IPS DF 6.9 (cell line): Measurements from ENCODE around the gene BARD1.
"Not testable (repeated sequence)": the region's sequence is repeated elsewhere in the genome, so short reads cannot be mapped to it uniquely, and the experiment has no call there.

Experiments used
- DNase-seq: peaks from one replicate; pipeline ENCODE4 v3.0.0-alpha.2; 2013; ENCODE audit warnings: low read depth, low spot score
- H3K27ac ChIP-seq: one replicate; pipeline ENCODE4 v1.5.1; 2013; ENCODE audit warnings: low read length, control low read depth
- H3K27me3 ChIP-seq: 2 replicates; pipeline ENCODE4 v1.6.1; 2013; ENCODE audit warnings: mild to moderate bottlenecking, low read length; ENCODE audit not compliant: control insufficient read depth, insufficient read depth
- H3K36me3 ChIP-seq: 2 replicates; pipeline ENCODE4 v1.6.1; 2013; ENCODE audit warnings: low read length; ENCODE audit not compliant: control insufficient read depth, insufficient read depth
- H3K4me1 ChIP-seq: 2 replicates; pipeline ENCODE4 v1.6.1; 2013; ENCODE audit warnings: low read length; ENCODE audit not compliant: control insufficient read depth, insufficient read depth
- H3K4me3 ChIP-seq: 2 replicates; pipeline ENCODE4 v1.5.1; 2013; ENCODE audit warnings: mild to moderate bottlenecking, low read length
- H3K9me3 ChIP-seq: 2 replicates; pipeline ENCODE4 v1.6.1; 2013; ENCODE audit warnings: low read length, inconsistent platforms; ENCODE audit not compliant: control insufficient read depth, insufficient read depth
- WGBS: extraction: QIAGEN DNeasy Blood & Tissue Kit; methylation state at CpG from one replicate; pipeline ENCODE4 v1.1.7; 2013; ENCODE audit warnings: mixed read lengths, missing lambda C conversion rate; ENCODE audit not compliant: insufficient read length, insufficient coverage; 5-methylcytosine and 5-hydroxymethylcytosine counted together

BARD1 gene

GRCh38 chr2:214809751-214810564 lies 475 bp upstream of the BARD1 start:
- DNase-seq = peak; percentile 92
- Histone ChIP-seq H3K4me3 (peak overlapping the region; percentile 96; the same call in 1 of the 2 replicates), H3K4me1 (peaks cover 5% of the 10 kb centered on the region; the same call in 1 of the 2 replicates), H3K9me3 (no peaks in the 10 kb centered on the region), H3K27ac (no peak overlapping the region), H3K27me3 (no peaks in the 10 kb centered on the region), H3K36me3 (no peaks in the 10 kb centered on the region)
- WGBS = no CpG with 5 or more reads among the region's 63 CpGs

DNA sequence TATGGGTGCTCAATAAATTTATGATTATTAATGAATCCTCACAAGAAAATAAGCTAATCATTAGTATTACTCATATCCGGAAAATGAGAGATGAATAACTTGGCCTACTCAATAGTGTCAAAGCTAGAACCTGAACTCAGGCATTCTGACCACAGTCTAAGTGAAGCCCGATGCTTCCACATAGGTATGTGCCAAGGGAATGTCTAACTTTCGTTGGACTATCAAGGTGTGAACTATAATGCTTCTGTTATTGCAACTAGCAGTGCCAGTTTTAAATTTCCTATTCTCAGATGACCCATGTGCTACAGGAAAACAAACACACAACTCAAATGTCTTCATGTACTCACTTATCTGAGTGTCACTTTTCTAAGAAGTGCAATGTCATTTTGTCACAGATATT lies 1.8 kb downstream of the BARD1 start:
- DNase-seq = no peak
- no CpG with 5 or more reads among the region's 3 CpGs for WGBS
- H3K27me3 ChIP-seq = no peaks in the 10 kb centered on the region
- no peaks in the 10 kb centered on the region for H3K9me3 ChIP-seq
- H3K27ac ChIP-seq = no peak overlapping the region
- no peaks in the 10 kb centered on the region for H3K36me3 ChIP-seq
- H3K4me3 ChIP-seq = peak overlapping the region; percentile 29; the same call in 1 of the 2 replicates
- H3K4me1 ChIP-seq = peaks cover 2% of the 10 kb centered on the region; the same call in 1 of the 2 replicates

DNA sequence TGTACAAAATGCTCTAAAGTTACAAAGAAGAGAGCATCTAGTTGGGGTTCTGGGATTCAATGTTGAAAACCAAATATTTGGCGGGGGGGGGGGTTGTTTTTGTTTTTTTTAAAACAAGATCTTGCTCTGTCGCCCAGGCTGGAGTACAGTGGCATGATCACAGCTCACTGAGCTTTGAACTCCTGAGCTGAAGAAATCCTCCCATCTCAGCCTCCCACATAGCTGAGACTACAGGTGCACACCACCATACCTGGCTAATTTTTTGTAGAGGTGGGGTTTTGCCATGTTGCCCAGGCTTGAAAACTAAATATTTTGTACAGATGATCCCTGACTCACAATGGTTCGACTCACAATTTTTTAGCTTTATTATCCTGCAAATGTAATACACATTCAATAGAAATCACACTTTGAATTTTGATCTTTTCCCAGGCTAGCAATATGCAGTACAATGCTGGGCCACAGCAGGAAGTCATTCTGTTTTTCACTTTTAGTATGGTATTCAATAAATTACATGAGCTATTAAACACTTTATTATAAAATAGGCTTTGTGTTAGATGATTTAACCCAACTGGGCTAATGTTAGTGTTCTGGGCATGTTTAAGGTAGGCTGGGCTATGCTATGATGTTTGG lies 7.6 kb downstream of the BARD1 start:
- WGBS = no CpG with 5 or more reads among the region's 3 CpGs
- no peaks in the 10 kb centered on the region for H3K36me3 ChIP-seq

GRCh38 chr2:214801068-214801467 lies 8.4 kb downstream of the BARD1 start:
- Histone ChIP-seq H3K36me3 (no peaks in the 10 kb centered on the region), H3K4me1 (peaks cover 1% of the 10 kb centered on the region; the same call in 1 of the 2 replicates), H3K4me3 (no peak overlapping the region), H3K9me3 (no peaks in the 10 kb centered on the region), H3K27ac (no peak overlapping the region), H3K27me3 (no peaks in the 10 kb centered on the region)
- WGBS = no CpG with 5 or more reads among the region's 2 CpGs
- no peak for DNase-seq

More for the DNA sequence above, 7.6 kb downstream of the BARD1 start:
- Histone ChIP-seq H3K27ac (no peak overlapping the region), H3K4me1 (peaks cover 2% of the 10 kb centered on the region; the same call in 1 of the 2 replicates), H3K9me3 (no peaks in the 10 kb centered on the region), H3K4me3 (no peak overlapping the region), H3K27me3 (no peaks in the 10 kb centered on the region)
- no peak for DNase-seq

GRCh38 chr2:214800180-214800579 lies 9.3 kb downstream of the BARD1 start:
- Histone ChIP-seq H3K27ac (no peak overlapping the region), H3K9me3 (no peaks in the 10 kb centered on the region), H3K27me3 (no peaks in the 10 kb centered on the region), H3K4me1 (no peaks in the 10 kb centered on the region), H3K36me3 (peaks cover 3% of the 10 kb centered on the region; the same call in 1 of the 2 replicates), H3K4me3 (no peak overlapping the region)
- no peak for DNase-seq
- WGBS = 100% methylated on average over 1 of the region's 3 CpGs

- no peaks in the 10 kb centered on the region for H3K4me1 ChIP-seq
- no peaks in the 10 kb centered on the region for H3K27me3 ChIP-seq
- no peaks in the 10 kb centered on the region for H3K9me3 ChIP-seq
- no peak for DNase-seq
- H3K4me3 ChIP-seq = no peak overlapping the region
- WGBS = no CpG with 5 or more reads among the region's 1 CpG
- peaks cover 3% of the 10 kb centered on the region; the same call in 1 of the 2 replicates for H3K36me3 ChIP-seq
- H3K27ac ChIP-seq = no peak overlapping the region
Measured at GRCh38 chr2:214796911-214797310, 12.6 kb downstream of the BARD1 start.

DNA sequence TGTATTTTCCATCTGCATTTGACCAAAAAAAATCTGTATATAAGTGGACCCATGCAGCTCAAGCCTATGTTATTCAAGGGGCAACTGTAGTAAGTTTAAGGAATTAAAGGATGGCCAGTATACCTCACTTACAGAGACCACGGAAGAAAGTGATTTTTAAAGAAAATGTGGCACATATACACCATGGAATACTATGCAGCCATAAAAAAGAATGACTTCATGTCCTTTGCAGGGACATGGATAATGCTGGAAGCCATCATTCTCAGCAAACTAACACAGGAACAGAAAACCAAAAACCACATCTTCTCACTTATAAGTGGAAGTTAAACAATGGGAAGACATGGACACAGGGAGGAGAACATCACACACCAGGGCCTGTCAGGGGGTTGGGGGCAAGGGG lies 26.3 kb downstream of the BARD1 start:
- H3K4me3 ChIP-seq, H3K9me3 ChIP-seq, H3K4me1 ChIP-seq, H3K27me3 ChIP-seq, H3K27ac ChIP-seq, H3K36me3 ChIP-seq, DNase-seq: not testable (repeated sequence)
- no CpG with 5 or more reads among the region's 1 CpG for WGBS

- Histone ChIP-seq H3K4me3 (no peak overlapping the region), H3K4me1 (no peaks in the 10 kb centered on the region), H3K27me3 (no peaks in the 10 kb centered on the region), H3K9me3 (no peaks in the 10 kb centered on the region), H3K27ac (no peak overlapping the region), H3K36me3 (no peaks in the 10 kb centered on the region; the same call in 1 of the 2 replicates)
- WGBS = no CpG with 5 or more reads among the region's 1 CpG
- no peak for DNase-seq
Measured at GRCh38 chr2:214782671-214783070, 26.8 kb downstream of the BARD1 start.

- WGBS = no CpG with 5 or more reads among the region's 2 CpGs
Measured at GRCh38 chr2:214781226-214781625, 28.3 kb downstream of the BARD1 start.

DNA sequence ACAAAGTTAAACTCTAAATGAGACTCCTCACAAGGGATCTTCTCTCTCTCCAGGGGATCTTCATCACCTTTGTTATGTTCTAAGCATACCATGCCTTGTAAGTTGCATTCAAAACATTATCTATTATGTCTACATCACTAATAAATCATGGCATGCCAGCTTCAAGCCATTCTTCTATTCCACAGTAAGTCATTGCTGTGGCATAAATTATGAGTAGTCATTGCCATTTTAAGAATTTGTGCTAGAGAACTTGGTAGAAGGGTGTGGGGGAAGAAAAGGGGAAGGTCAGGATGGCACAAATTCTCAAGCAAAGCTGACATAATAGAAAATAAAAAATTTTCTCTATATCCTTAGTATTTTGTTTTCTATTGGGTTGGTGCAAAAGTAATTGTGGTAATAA lies 33.5 kb downstream of the BARD1 start:
- no peak overlapping the region for H3K27ac ChIP-seq
- H3K36me3 ChIP-seq = no peaks in the 10 kb centered on the region; the same call in 1 of the 2 replicates
- H3K9me3 ChIP-seq = no peaks in the 10 kb centered on the region
- DNase-seq = no peak
- H3K4me1 ChIP-seq = no peaks in the 10 kb centered on the region
- no peak overlapping the region for H3K4me3 ChIP-seq
- no peaks in the 10 kb centered on the region for H3K27me3 ChIP-seq

More at GRCh38 chr2:214781226-214781625, 28.3 kb downstream of the BARD1 start:
- no peak for DNase-seq
- Histone ChIP-seq H3K36me3 (no peaks in the 10 kb centered on the region; the same call in 1 of the 2 replicates), H3K4me3 (no peak overlapping the region), H3K9me3 (no peaks in the 10 kb centered on the region), H3K27me3 (no peaks in the 10 kb centered on the region), H3K27ac (no peak overlapping the region), H3K4me1 (no peaks in the 10 kb centered on the region)
